A549 (cell line): Measurements from ENCODE around the gene AKR1C8.

Experiments used
- CTCF ChIP-seq: fragments of >200 bp; sonication (Bioruptor Twin); formaldehyde crosslinking; IDR thresholded peaks from 3 replicates; pipeline ENCODE4 v1.5.1; 2016
- HOXA7 ChIP-seq: fragments of 250-450 bp; sonication (Bioruptor Pico); IDR thresholded peaks from 2 replicates; pipeline ENCODE4 v1.5.0; 2020; ENCODE audit warnings: mild to moderate bottlenecking, moderate library complexity
- HOXB5 ChIP-seq: fragments of 250-450 bp; sonication (Bioruptor Pico); IDR thresholded peaks from 2 replicates; pipeline ENCODE4 v1.5.0; 2020; ENCODE audit warnings: mild to moderate bottlenecking, moderate library complexity
- KDM1A ChIP-seq: fragments of 200-600 bp; sonication (generic); IDR thresholded peaks from 2 replicates; pipeline ENCODE4 v1.6.1; 2016; ENCODE audit warnings: low read depth, mild to moderate bottlenecking
- MYC ChIP-seq: IDR thresholded peaks from 2 replicates; pipeline ENCODE4 v1.6.1; 2012; ENCODE audit warnings: mild to moderate bottlenecking, inconsistent platforms, low read length, improper control_type of control experiment, borderline replicate concordance
- POLR2A ChIP-seq: IDR thresholded peaks from 2 replicates; pipeline ENCODE4 v1.6.1; 2012; ENCODE audit warnings: mild to moderate bottlenecking, low read length

- TF ChIP-seq HOXB5 (CRISPR knock-in tag) (no peak), KDM1A (no peak), CTCF (peak; percentile 28; the same call in 2 of the 3 replicates), HOXA7 (CRISPR knock-in tag) (no peak), POLR2A (no peak), MYC (no peak)
These were observed 10.9 kb upstream of the AKR1C8 start for GRCh38 chr10:5195727-5196374.
